GM10248 (cell line): ENCODE data around the gene DOCK9.

Experiments
- CTCF ChIA-PET: fragments of 300-600 bp; sonication (Branson Sonifier 250); formaldehyde crosslinking; extraction: SDS; loops from one replicate; lab custom pipeline; 2021; ENCODE audit warnings: antibody characterized with exemption; lab: Yijun Ruan, JAX
- POLR2A ChIA-PET: fragments of 350-650 bp; sonication (Branson Sonifier 250); formaldehyde crosslinking; extraction: SDS; loops from one replicate; lab custom pipeline; 2020; ENCODE audit warnings: antibody characterized with exemption; lab: Yijun Ruan, JAX
- DNase-seq: peaks from one replicate; pipeline ENCODE4 v3.0.0; 2012; ENCODE audit errors: extremely low spot score
- CTCF ChIP-seq: IDR thresholded peaks from 2 replicates; pipeline ENCODE4 v1.5.1; 2012; ENCODE audit warnings: mild to moderate bottlenecking, low read depth; ENCODE audit errors: extremely low read depth, missing control alignments, control extremely low read depth

Gene DOCK9

GRCh38 chr13:98921786-98922185 is 56.1 kb downstream of the DOCK9 start:
- no peak for TF ChIP-seq CTCF

GRCh38 chr13:98921015-98921580 is 56.8 kb downstream of the DOCK9 start:
- ChIA-PET POLR2A (no interaction called here), CTCF (no interaction called here)
- no peak for TF ChIP-seq CTCF
- no peak for DNase-seq

More at GRCh38 chr13:98921786-98922185, 56.1 kb downstream of the DOCK9 start:
- ChIA-PET POLR2A (no interaction called here), CTCF (no interaction called here)
- DNase-seq, result no peak

- no peak for TF ChIP-seq CTCF
- CTCF ChIA-PET, result no interaction called here
- POLR2A ChIA-PET, result no interaction called here
- DNase-seq, result no peak
Observed at GRCh38 chr13:98919566-98919965, 58.3 kb downstream of the DOCK9 start.

GRCh38 chr13:98918771-98919170 is 59.1 kb downstream of the DOCK9 start:
- CTCF ChIA-PET, result no interaction called here

GRCh38 chr13:98917116-98917515 is 60.7 kb downstream of the DOCK9 start:
- CTCF ChIA-PET, result no interaction called here

More at GRCh38 chr13:98918771-98919170, 59.1 kb downstream of the DOCK9 start:
- TF ChIP-seq CTCF, result no peak
- no peak for DNase-seq
- POLR2A ChIA-PET, result no interaction called here

GRCh38 chr13:98916403-98916802 is 61.5 kb downstream of the DOCK9 start:
- ChIA-PET POLR2A (no interaction called here), CTCF (interaction anchor here (1.0 kb wide), 1 partner anchor 14 kb away, joined by 7 read pairs; no protein-coding TSS in a partner anchor)
- no peak for DNase-seq
- TF ChIP-seq CTCF, result no peak

More at GRCh38 chr13:98917116-98917515, 60.7 kb downstream of the DOCK9 start:
- no peak for TF ChIP-seq CTCF
- POLR2A ChIA-PET, result no interaction called here
- DNase-seq, result no peak
